NCI-H2107 treated with DMSO at 0.1 percent for 48 hours (cell line): ENCODE results near the gene ASTL.

Experiments
- DNase-seq: peaks from one replicate; lab custom pipeline; 2025; ENCODE audit not compliant: unreplicated experiment; lab: John Stamatoyannopoulos, UW

Gene ASTL

GRCh38 chr2:96130483-96130882 is 7.8 kb downstream of the ASTL start:
- no peak for DNase-seq

- DNase-seq = no peak
Measured at GRCh38 chr2:96129528-96130120, 8.7 kb downstream of the ASTL start.

DNA sequence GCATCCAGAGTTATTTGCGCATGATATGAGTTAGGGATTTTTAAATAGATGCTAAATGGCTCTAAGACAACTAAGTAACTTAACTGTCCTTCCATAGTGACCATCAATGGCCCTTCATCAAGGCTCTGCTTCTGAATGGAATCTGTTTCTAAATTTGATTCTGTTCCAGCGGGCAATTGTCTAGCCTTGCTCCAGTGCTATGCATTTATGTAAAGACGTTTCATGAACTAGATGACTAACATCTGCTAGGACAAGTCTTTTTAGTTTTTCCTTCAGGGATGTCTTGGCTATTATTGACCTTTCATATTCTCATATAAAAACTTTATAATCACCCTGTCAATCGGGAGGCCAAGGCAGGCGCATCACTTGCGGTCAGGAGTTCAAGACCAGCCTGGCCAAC is 9.8 kb downstream of the ASTL start:
- no peak for DNase-seq

- DNase-seq = no peak
Measured at GRCh38 chr2:96124406-96125265, 13.7 kb downstream of the ASTL start.

- DNase-seq = no peak
Measured at GRCh38 chr2:96123936-96124335, 14.4 kb downstream of the ASTL start.

GRCh38 chr2:96123290-96123689 is 15.0 kb downstream of the ASTL start:
- DNase-seq = no peak

DNA sequence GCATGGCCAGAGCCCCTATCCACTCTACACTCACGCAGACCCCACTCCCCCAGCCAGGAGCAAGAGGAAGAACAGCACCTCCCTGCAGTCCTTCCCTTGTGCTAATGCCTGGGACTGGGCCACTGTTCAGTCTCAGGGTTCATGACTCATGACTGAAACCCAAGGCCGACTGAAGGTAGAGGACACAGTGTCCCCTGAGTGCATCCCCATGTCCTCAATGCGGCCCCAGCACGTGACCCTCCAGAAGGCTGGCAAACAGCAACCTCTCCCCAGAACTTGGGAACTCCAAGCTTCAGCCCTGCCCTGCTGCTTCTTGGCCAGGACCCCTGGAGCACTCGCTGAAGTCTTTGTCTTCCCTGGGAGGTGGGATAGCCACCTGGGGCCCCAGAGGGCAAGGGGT is 15.9 kb downstream of the ASTL start:
- DNase-seq = no peak

DNA sequence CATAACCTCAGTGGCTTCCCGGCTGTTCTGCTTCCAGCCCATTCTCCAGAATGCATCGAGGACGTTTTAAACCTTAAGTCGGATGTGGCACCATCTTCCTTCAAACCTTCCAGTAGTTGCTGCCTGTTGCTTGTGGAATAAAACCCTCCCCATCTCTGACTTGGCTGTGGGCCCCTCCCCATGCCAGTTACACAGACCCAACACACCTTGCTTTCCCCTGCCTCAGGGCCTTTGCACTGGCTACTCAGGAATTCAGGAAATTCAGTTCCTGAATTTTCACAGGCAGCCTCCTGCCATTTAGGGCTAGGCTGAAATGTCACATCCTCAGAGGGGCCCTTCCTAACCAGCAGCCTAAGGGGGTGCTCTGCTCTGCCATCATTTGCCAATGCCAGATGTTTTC is 16.9 kb downstream of the ASTL start:
- DNase-seq = no peak

DNA sequence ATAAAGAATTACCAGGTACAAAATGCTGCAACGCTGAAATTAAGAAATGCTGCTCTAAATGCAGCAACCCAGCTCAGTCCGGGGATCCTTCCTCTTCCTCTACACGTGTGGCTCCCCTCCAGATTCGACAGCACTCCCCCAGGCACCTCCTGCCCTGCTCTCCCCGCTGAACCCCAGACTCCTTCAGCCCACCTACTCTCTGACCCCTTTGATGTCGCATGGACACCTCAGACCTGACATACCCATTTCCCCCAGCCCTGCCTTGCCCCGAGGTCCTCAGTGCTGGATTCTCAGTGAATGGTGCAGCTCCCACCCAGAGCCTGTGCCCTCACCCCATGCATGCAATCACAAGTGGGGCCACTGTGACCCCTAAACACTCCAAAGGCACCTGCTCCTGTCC is 17.3 kb downstream of the ASTL start:
- no peak for DNase-seq

DNA sequence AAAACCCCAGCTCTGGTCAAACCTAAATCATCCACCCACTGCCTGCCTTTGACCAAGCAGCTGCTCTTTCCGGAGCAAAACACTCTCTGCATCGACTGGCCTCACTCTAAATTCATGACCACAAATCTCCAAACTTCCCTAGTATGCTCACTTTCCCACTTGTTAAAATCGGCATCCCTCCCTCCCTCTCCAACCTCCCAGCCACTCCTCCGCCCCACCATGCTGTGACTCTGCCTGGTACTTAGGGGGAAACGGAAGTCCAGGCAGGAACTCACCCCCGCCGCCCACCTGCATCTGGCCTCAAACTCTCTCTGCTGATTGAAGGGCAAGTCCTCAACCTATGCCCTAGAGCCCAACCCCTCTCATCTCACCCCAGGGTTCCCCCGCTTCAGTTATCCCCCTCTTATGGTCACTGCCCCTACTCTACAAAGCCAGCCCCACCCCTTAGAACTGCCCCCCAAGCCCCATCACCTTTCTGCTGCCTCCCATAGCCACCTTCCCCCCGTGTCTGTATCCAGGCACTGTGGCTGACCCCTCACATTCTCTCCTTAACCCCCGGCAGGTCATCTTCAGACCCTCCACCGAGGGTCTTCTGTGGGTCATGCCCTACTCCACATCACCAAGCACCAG is 18.1 kb downstream of the ASTL start:
- DNase-seq = no peak

- no peak for DNase-seq
Measured at GRCh38 chr2:96119389-96119751, 18.9 kb downstream of the ASTL start.

DNA sequence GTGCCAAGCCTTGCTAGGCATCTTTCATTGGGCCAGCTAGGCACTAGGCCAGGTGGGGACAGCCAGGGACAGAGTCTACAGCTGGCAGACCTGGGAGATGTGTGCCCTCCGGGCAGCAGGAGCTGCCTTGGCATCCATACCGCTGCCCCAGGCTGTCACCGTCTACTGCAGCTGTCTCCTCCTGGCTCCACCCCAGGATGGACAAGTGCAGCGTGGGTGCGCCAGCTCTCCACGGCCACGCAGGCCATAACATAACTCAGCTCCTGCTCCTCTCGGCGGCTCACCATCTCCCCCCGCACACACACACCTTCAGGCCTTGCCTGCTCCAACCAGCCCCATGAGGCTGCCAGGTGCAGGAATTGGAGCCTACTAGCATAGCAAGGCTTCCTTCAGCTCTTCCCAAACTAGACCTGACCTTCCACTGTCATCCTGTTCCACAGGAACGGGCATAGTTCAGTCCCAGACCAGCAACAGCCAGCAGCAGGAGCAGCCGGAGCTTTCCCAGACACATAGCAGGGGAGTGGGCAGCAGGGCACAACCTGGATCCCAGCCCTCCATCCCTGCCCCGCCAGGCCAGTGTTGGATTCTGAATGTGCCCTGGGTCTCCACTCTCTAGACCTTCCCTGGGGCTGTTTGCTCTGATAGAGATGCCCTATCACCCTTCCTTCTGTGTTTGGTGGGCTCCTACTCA is 19.5 kb downstream of the ASTL start:
- DNase-seq = no peak

GRCh38 chr2:96117701-96118588 is 20.4 kb downstream of the ASTL start:
- DNase-seq = no peak

- DNase-seq = no peak
Measured at GRCh38 chr2:96116879-96117533, 21.3 kb downstream of the ASTL start.

DNA sequence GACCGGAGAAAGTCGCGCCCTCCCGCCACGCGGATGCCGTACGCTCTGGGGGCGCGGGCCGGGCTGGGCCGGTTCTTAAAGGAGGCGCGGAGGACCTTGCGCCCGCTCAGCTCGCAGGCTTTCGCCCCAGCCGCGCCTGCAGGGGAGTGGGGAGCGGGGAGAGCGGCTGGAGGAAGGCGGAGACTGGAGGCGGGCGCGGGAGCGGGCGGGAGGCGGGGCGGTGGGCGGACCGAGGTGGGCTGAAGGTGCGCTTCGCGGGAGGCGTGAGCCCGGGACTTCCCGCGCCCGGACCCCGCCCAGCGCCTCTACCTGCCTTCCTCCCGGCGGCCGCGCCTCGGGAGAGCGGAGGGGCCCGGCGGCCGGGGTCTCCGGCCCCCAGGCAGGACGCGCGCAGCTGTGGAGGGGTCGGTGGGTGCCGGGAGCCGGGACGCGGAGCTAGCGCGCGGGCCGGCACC is 21.9 kb downstream of the ASTL start, which contains the start of gene ADRA2B:
Gene ADRA2B, minus strand, starts transcription at position 148 of the 455 bp plus-strand sequence. CDS start 422 bp downstream, outside the sequence.
- no peak for DNase-seq

DNA sequence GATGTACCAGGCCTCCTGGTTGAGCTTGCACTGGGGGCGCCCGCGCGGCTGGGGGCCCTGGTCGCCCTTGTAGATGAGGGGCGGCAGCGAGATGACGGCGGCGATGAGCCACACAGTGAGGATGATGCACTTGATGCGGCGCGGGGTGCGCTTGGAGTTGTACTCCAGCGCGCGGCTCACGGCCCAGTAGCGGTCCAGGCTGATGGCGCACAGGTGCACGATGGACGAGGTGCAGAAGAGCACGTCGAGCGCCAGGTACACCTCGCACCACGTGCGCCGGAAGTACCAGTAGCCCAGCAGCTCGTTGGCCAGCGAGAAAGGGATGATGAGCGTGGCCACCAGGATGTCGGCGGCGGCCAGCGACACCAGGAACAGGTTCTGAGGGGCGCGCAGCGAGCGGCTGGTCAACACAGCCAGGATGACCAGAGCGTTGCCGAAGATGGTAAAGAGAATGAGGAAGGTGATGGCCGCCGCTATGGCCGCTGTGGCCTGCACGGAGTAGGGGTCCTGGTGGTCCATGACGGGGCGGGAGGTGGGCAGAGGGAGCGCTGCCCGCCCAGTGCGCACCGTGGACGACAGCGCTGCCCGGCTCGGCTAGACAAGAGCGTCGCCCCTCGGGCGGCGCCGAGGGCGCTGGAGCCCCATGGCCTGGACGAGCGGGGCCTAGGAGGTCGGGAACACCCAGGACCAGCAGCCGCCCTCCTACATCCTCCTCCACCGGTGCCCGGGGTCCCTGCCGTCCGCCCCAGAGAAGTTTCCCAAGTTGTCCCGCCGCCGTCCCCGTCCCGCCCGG is 22.5 kb downstream of the ASTL start:
- no peak for DNase-seq

- DNase-seq = no peak
Measured at GRCh38 chr2:96114903-96115581, 23.3 kb downstream of the ASTL start.

DNA sequence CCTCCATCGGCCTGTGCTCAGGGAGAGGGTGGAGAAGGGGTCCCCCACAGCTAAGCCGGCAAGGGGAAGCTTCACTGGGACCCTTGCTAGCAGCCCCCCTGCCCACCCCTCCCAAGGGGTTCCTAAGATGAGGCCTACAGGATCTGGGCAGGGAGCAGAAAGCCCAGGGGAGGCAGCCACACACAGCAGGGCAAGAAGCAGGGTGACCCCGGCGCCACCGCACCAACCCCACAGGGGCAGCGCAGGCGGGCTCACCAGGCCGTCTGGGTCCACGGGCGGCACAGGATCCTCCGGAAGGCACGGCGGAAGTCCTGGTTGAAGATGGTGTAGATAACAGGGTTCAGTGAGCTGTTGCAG is 23.8 kb downstream of the ASTL start:
- no peak for DNase-seq

DNA sequence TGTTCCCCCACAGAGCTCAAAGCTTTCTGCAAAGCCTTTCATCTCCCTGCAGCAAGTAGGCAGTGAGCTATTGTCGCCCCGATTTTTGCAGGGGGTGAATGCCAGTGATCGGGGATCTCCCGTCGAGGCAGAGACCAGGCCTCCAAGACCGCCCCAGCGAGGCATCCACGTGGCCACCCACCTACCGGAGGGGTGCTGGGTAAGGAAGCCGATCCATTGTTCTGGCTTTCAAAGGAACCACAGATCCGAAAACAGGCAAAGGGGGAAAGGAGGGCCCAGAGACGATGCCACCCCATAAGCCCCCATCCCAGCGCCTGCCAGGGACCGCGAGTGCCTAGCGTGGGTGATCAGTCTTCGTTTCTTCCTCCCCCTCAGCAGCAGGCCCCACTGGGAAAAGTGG is 24.4 kb downstream of the ASTL start:
- DNase-seq = no peak
